OCI-LY1 (cell line): Measurements from ENCODE around the gene CEP152.

Experiments
- EZH2 ChIP-seq: fragments of 200-600 bp; sonication (generic), shearing (Covaris generic); IDR thresholded peaks from 2 replicates; pipeline ENCODE4 v1.8.0; 2017; ENCODE audit warnings: borderline replicate concordance, mixed run types, mild to moderate bottlenecking, antibody characterized with exemption, low read length, moderate library complexity, mixed read lengths
- TF ChIP-seq, protein P1 (sequence below): fragments of 200-600 bp; sonication (generic), shearing (Covaris generic); IDR thresholded peaks from 2 replicates; pipeline ENCODE4 v1.5.1; 2017; ENCODE audit warnings: mild to moderate bottlenecking, antibody characterized with exemption, low read length, moderate library complexity, mixed read lengths

GRCh38 chr15:48823706-48824105, 12.8 kb upstream of the CEP152 start:
- TF ChIP-seq, protein P1, sequence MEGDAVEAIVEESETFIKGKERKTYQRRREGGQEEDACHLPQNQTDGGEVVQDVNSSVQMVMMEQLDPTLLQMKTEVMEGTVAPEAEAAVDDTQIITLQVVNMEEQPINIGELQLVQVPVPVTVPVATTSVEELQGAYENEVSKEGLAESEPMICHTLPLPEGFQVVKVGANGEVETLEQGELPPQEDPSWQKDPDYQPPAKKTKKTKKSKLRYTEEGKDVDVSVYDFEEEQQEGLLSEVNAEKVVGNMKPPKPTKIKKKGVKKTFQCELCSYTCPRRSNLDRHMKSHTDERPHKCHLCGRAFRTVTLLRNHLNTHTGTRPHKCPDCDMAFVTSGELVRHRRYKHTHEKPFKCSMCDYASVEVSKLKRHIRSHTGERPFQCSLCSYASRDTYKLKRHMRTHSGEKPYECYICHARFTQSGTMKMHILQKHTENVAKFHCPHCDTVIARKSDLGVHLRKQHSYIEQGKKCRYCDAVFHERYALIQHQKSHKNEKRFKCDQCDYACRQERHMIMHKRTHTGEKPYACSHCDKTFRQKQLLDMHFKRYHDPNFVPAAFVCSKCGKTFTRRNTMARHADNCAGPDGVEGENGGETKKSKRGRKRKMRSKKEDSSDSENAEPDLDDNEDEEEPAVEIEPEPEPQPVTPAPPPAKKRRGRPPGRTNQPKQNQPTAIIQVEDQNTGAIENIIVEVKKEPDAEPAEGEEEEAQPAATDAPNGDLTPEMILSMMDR: no peak
- TF ChIP-seq EZH2: no peak
